Activated naive CD4-positive, alpha-beta T cell treated with anti-CD3 and anti-CD28 coated beads, Interleukin-2, amount 10 ng/mL, durations not matched to agents 7 days and 5 days (primary cell): ENCODE results near the gene AFG3L2.

Source experiments
- CTCF ChIA-PET: fragments of 350-600 bp; sonication (Branson Sonifier 250); formaldehyde crosslinking; loops from one replicate; lab custom pipeline; 2021; ENCODE audit warnings: antibody characterized with exemption; lab: Charles Lee
- DNase-seq: peaks from one replicate; pipeline ENCODE4 v3.0.0-alpha.2; 2020
- H3K27ac Mint-ChIP-seq: one replicate; pipeline ENCODE4 v1.8.0; 2021; ENCODE audit warnings: mild to moderate bottlenecking, moderate library complexity, mixed read lengths
- H3K27me3 Mint-ChIP-seq: one replicate; pipeline ENCODE4 v1.8.0; 2021; ENCODE audit warnings: mild to moderate bottlenecking, mixed read lengths
- H3K36me3 Mint-ChIP-seq: one replicate; pipeline ENCODE4 v1.8.0; 2021; ENCODE audit warnings: mixed read lengths
- H3K4me1 Mint-ChIP-seq: one replicate; pipeline ENCODE4 v1.8.0; 2021; ENCODE audit warnings: mixed read lengths
- H3K4me3 Mint-ChIP-seq: one replicate; pipeline ENCODE4 v1.8.0; 2021; ENCODE audit warnings: mild to moderate bottlenecking, moderate library complexity, mixed read lengths
- H3K9me3 Mint-ChIP-seq: one replicate; pipeline ENCODE4 v1.8.0; 2021; ENCODE audit warnings: mixed read lengths

AFG3L2 gene

GRCh38 chr18:12288403-12288755, 88.6 kb downstream of the AFG3L2 start:
- Mint-ChIP-seq H3K36me3 (no peaks in the 10 kb centered on the region), H3K27me3 (peaks cover 75% of the 10 kb centered on the region), H3K27ac (no peak overlapping the region), H3K4me1 (peaks cover 3% of the 10 kb centered on the region), H3K4me3 (no peak overlapping the region), H3K9me3 (no peaks in the 10 kb centered on the region)
- DNase-seq, result no peak
- CTCF ChIA-PET, result no interaction called here

GRCh38 chr18:12287684-12288402, 89.2 kb downstream of the AFG3L2 start:
- Mint-ChIP-seq H3K27me3 (peaks cover 80% of the 10 kb centered on the region), H3K27ac (no peak overlapping the region), H3K9me3 (no peaks in the 10 kb centered on the region), H3K36me3 (no peaks in the 10 kb centered on the region), H3K4me3 (no peak overlapping the region), H3K4me1 (peaks cover 3% of the 10 kb centered on the region)
- CTCF ChIA-PET, result interaction anchor here (1.9 kb wide), 1 partner anchor 16 kb away, joined by 6 read pairs; no protein-coding TSS in a partner anchor
- no peak for DNase-seq

DNA sequence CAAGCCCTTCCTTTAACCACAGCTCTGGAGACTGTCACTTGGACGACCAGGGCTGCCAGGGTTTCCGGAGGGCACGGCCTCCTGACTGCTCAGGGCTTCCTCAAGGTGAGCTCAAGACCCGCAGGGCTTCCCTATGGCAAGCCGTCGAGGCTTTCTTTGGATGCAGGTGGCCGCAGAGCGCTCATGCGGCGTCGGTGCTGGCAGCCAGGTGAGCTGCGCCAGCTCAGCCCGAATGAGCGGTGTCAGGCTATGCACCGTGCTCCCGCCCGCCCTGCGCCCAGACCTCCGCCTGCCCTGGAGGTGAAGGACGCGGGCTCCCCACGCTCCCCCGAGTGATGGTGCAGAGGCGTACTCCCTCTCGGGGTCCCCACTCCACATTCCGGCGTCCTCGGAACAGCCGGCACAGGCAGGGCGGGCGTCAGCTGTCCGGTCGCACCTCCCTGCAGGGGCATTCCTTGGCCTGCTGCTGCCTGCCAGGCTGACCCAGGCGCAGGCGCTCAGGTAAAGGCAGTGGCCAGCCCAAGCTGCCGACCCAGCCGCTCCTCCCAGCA, 89.8 kb downstream of the AFG3L2 start:
- Mint-ChIP-seq H3K4me3 (no peak overlapping the region), H3K27ac (no peak overlapping the region), H3K4me1 (peaks cover 3% of the 10 kb centered on the region), H3K36me3 (no peaks in the 10 kb centered on the region), H3K27me3 (peaks cover 86% of the 10 kb centered on the region), H3K9me3 (no peaks in the 10 kb centered on the region)
- DNase-seq, result no peak
- CTCF ChIA-PET, result interaction anchor here (1.4 to 1.9 kb wide), 2 partner anchors 15 to 50 kb away, joined by 4 to 6 read pairs; no protein-coding TSS in a partner anchor

DNA sequence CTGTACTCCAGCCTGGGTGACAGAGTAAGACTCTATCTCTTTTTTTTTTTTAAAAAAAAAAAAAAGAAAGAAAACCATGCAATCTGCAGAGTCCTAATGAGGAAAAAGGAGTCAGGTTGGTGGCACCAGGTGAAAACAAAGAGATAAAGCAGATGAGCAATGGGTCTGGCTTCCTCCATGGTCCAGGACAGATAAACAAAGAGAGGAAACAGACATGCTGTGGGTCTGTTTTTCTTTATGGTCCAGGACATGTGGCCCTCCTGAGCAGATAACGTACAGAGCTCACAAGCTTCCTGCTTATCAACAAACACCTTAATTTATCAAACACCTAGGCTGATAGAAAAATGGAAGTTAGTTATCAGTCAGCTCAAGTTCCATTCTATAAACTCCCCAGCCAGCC, 93.4 kb downstream of the AFG3L2 start:
- Mint-ChIP-seq H3K4me3 (no peak overlapping the region), H3K9me3 (no peaks in the 10 kb centered on the region), H3K4me1 (peaks cover 3% of the 10 kb centered on the region), H3K36me3 (no peaks in the 10 kb centered on the region), H3K27ac (no peak overlapping the region), H3K27me3 (peaks cover 66% of the 10 kb centered on the region)
- no peak for DNase-seq
- CTCF ChIA-PET, result no interaction called here

GRCh38 chr18:12283256-12283655, 93.8 kb downstream of the AFG3L2 start:
- DNase-seq, result no peak
- Mint-ChIP-seq H3K36me3 (no peaks in the 10 kb centered on the region), H3K27me3 (peaks cover 64% of the 10 kb centered on the region), H3K27ac (no peak overlapping the region), H3K4me1 (peaks cover 3% of the 10 kb centered on the region), H3K9me3 (no peaks in the 10 kb centered on the region), H3K4me3 (no peak overlapping the region)
- CTCF ChIA-PET, result no interaction called here

GRCh38 chr18:12282442-12283039, 94.5 kb downstream of the AFG3L2 start:
- no peaks in the 10 kb centered on the region for H3K36me3 Mint-ChIP-seq
- peaks cover 60% of the 10 kb centered on the region for H3K27me3 Mint-ChIP-seq
- H3K4me1 Mint-ChIP-seq, result no peaks in the 10 kb centered on the region
- no peak overlapping the region for H3K27ac Mint-ChIP-seq
- H3K4me3 Mint-ChIP-seq, result no peak overlapping the region
- no peak for DNase-seq
- CTCF ChIA-PET, result no interaction called here
- no peaks in the 10 kb centered on the region for H3K9me3 Mint-ChIP-seq

- Mint-ChIP-seq H3K4me3 (no peak overlapping the region), H3K4me1 (no peaks in the 10 kb centered on the region), H3K36me3 (no peaks in the 10 kb centered on the region), H3K27ac (no peak overlapping the region), H3K27me3 (peaks cover 53% of the 10 kb centered on the region), H3K9me3 (no peaks in the 10 kb centered on the region)
- CTCF ChIA-PET, result no interaction called here
- no peak for DNase-seq
Observed at GRCh38 chr18:12281861-12282260, 95.2 kb downstream of the AFG3L2 start.

GRCh38 chr18:12279781-12280531, 97.1 kb downstream of the AFG3L2 start:
- CTCF ChIA-PET, result interaction anchor here (0.6 to 1.9 kb wide), 4 partner anchors 8 to 44 kb away, joined by 5 read pairs; no protein-coding TSS in a partner anchor
- H3K27ac Mint-ChIP-seq, result no peak overlapping the region
- no peaks in the 10 kb centered on the region for H3K9me3 Mint-ChIP-seq
- no peak overlapping the region for H3K4me3 Mint-ChIP-seq
- H3K4me1 Mint-ChIP-seq, result no peaks in the 10 kb centered on the region
- no peak for DNase-seq
- no peaks in the 10 kb centered on the region for H3K36me3 Mint-ChIP-seq
- peaks cover 34% of the 10 kb centered on the region for H3K27me3 Mint-ChIP-seq
